NT2/D1 (cell line): ENCODE results near the gene FAM117A.

Experiments
- SUZ12 ChIP-seq: IDR thresholded peaks from 2 replicates; pipeline ENCODE4 v1.6.1; 2011; ENCODE audit not compliant: insufficient read length, insufficient read depth; ENCODE audit errors: extremely low read depth
- YY1 ChIP-seq: IDR thresholded peaks from 2 replicates; pipeline ENCODE4 v1.6.1; 2011; ENCODE audit not compliant: insufficient read length, insufficient read depth

DNA sequence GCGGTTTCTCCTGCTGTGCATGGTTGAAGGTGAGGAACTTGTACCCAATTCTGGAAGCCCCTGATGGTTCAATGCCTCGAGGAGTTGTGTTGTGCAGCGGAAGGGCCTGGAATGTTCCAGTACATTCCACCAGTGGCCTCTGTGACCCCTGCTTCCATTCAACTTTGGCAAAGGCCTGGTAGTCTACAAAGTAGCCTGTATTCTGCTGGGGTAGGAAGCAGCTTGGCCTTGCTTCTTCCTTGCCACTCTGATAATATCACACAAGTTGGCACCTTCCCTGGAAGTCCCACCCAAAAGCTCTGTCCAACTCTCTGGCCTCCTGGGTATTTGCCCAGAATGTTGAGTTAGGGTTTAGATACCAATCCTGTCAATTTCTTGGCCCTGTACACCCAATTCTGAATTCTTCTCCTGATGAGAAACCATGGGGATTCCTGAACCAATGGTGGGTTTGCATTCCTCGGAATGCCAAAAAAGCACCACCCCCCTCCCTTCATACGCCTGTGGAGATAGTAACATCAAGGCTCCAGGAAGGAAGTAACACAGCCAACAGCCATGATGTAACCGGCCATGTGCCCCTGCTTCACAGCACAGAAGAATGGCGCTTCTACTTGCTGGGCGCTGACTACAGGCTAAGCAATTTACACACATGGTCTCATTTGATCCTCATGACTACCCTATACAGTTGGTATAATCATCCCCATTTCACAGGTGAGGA, 11.8 kb upstream of the FAM117A start:
- TF ChIP-seq YY1: no peak
- no peak for TF ChIP-seq SUZ12
